Adipose tissue (tissue), 3 donors: ENCODE data around the gene ZNF605. TPM values are rescaled to one million over a fixed set of nuclear protein-coding genes. Genes with fewer than 3 reads are reported as not detected.
"Not testable (repeated sequence)": the region's sequence is repeated elsewhere in the genome, so short reads cannot be mapped to it uniquely, and the experiment has no call there.

ENCODE experiments used
- H3K27ac ChIP-seq: one replicate; pipeline ENCODE4 v1.5.1; 2013; ENCODE audit warnings: low read depth, low read length
- WGBS, 3 donors: extraction: QIAGEN DNeasy Blood & Tissue Kit; methylation state at CpG; one replicate each; pipeline ENCODE4 v1.1.7; 2013; 5-methylcytosine and 5-hydroxymethylcytosine counted together
- polyA plus RNA-seq, 3 donors: library from polyadenylated mRNA; stranded (reverse); fragments of 200-250 nt; gene quantifications; one replicate each; pipeline ENCODE4 v1.2.3, GENCODE V29; 2013
- donor health status: healthy with polysubstance abuse.
- donor health status: Bipolar disorder and iron deficiency.
- donor health status: healthy.

Gene ZNF605
- polyA plus RNA-seq, 3 donors = 2.4 to 2.9 (median 2.7) TPM

- H3K27ac ChIP-seq = no peak overlapping the region
- 94 to 98% (median 96%) methylated on average over 27 of the region's 27 CpGs for WGBS, 3 donors
Measured at GRCh38 chr12:132950844-132951535, 5.1 kb downstream of the ZNF605 start.

GRCh38 chr12:132949936-132950837 is 5.9 kb downstream of the ZNF605 start:
- no peak overlapping the region for H3K27ac ChIP-seq
- 97 to 99% (median 97%) methylated on average over 30 of the region's 30 CpGs for WGBS, 3 donors

GRCh38 chr12:132948146-132949066 is 7.7 kb downstream of the ZNF605 start:
- no peak overlapping the region for H3K27ac ChIP-seq
- WGBS, 3 donors = 94 to 97% (median 97%) methylated on average over 29 of the region's 29 CpGs

- no peak overlapping the region for H3K27ac ChIP-seq
- 89 to 98% (median 92%) methylated on average over 8 of the region's 8 CpGs for WGBS, 3 donors
Measured at GRCh38 chr12:132946246-132946820, 9.8 kb downstream of the ZNF605 start.

GRCh38 chr12:132945806-132946205 is 10.3 kb downstream of the ZNF605 start:
- WGBS, 3 donors = 96 to 99% (median 98%) methylated on average over 9 of the region's 9 CpGs
- no peak overlapping the region for H3K27ac ChIP-seq

GRCh38 chr12:132942611-132943010 is 13.5 kb downstream of the ZNF605 start:
- no peak overlapping the region for H3K27ac ChIP-seq
- WGBS, 3 donors = 94 to 97% (median 97%) methylated on average over 13 of the region's 13 CpGs

GRCh38 chr12:132941336-132941954 is 14.7 kb downstream of the ZNF605 start:
- 92 to 98% (median 95%) methylated on average over 34 of the region's 34 CpGs for WGBS, 3 donors
- H3K27ac ChIP-seq = no peak overlapping the region

- WGBS, 3 donors = 96 to 98% (median 98%) methylated on average over 15 of the region's 15 CpGs
- H3K27ac ChIP-seq = no peak overlapping the region
Measured at GRCh38 chr12:132940071-132940719, 15.9 kb downstream of the ZNF605 start.

- 86 to 97% (median 96%) methylated on average over 7 to 25 of the region's 25 CpGs for WGBS, 3 donors
- not testable (repeated sequence) for H3K27ac ChIP-seq
Measured at GRCh38 chr12:132938807-132939206, 17.3 kb downstream of the ZNF605 start.

- WGBS, 3 donors = 96 to 100% (median 97%) methylated on average over 2 of the region's 2 CpGs
- no peak overlapping the region for H3K27ac ChIP-seq
Measured at GRCh38 chr12:132937476-132937875, 18.6 kb downstream of the ZNF605 start.

GRCh38 chr12:132936921-132937320 is 19.2 kb downstream of the ZNF605 start:
- not testable (repeated sequence) for H3K27ac ChIP-seq

GRCh38 chr12:132936163-132936562 is 19.9 kb downstream of the ZNF605 start:
- H3K27ac ChIP-seq = no peak overlapping the region
- WGBS, 3 donors = 92 to 96% (median 94%) methylated on average over 2 of the region's 2 CpGs

More at GRCh38 chr12:132936921-132937320, 19.2 kb downstream of the ZNF605 start:
- 96 to 100% (median 98%) methylated on average over 8 of the region's 8 CpGs for WGBS, 3 donors

- WGBS, 3 donors = 97 to 98% (median 98%) methylated on average over 6 of the region's 6 CpGs
- H3K27ac ChIP-seq = no peak overlapping the region
Measured at GRCh38 chr12:132926415-132926833, 29.7 kb downstream of the ZNF605 start.

GRCh38 chr12:132925597-132926414 is 30.3 kb downstream of the ZNF605 start:
- H3K27ac ChIP-seq = no peak overlapping the region
- WGBS, 3 donors = 96 to 99% (median 97%) methylated on average over 8 of the region's 8 CpGs

GRCh38 chr12:132924356-132924755 is 31.8 kb downstream of the ZNF605 start:
- WGBS, 3 donors = 96 to 100% (median 97%) methylated on average over 3 of the region's 3 CpGs
- H3K27ac ChIP-seq = no peak overlapping the region

- H3K27ac ChIP-seq = no peak overlapping the region
- 40 to 55% (median 44%) methylated on average over 1 of the region's 1 CpG for WGBS, 3 donors
Measured at GRCh38 chr12:132923356-132923909, 32.7 kb downstream of the ZNF605 start.
